Measurements from ENCODE around the gene GZF1.

DNA sequence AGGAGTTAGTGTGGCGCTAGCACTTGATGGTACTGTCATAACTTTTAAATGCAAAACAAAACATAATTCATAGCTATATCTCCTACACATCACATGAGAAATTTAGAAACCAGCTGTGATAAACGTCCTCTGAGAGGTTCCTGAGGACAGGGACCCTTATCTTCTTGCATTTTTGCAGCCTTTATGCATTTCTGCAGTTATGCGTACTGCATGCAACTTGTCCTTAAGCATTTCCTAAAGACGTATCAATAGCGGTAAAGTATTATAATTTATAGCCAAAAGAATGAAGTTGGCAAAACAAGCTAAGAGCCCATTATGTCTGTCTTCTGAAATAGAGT is 57.6 kb downstream of the GZF1 start:
- TF ChIP-seq, protein P1, sequence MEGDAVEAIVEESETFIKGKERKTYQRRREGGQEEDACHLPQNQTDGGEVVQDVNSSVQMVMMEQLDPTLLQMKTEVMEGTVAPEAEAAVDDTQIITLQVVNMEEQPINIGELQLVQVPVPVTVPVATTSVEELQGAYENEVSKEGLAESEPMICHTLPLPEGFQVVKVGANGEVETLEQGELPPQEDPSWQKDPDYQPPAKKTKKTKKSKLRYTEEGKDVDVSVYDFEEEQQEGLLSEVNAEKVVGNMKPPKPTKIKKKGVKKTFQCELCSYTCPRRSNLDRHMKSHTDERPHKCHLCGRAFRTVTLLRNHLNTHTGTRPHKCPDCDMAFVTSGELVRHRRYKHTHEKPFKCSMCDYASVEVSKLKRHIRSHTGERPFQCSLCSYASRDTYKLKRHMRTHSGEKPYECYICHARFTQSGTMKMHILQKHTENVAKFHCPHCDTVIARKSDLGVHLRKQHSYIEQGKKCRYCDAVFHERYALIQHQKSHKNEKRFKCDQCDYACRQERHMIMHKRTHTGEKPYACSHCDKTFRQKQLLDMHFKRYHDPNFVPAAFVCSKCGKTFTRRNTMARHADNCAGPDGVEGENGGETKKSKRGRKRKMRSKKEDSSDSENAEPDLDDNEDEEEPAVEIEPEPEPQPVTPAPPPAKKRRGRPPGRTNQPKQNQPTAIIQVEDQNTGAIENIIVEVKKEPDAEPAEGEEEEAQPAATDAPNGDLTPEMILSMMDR (IDR thresholded peaks at IDR 0.05) = no peak
- no peak for TF ChIP-seq POLR2A (IDR thresholded peaks at IDR 0.05)

All from right lobe of liver (tissue), 4 donors.